Activated CD8-positive, alpha-beta memory T cell treated with anti-CD3 and anti-CD28 coated beads, Interleukin-2, amount 50 U/mL, for 24 hours (primary cell): Measurements from ENCODE around the gene EPAS1.

Experiments
- DNase-seq: peaks from one replicate; pipeline ENCODE4 v3.0.0-alpha.2; 2020; ENCODE audit errors: extremely low read depth

The EPAS1 gene

GRCh38 chr2:46300406-46300832, 3.2 kb downstream of the EPAS1 start:
- DNase-seq: no peak

GRCh38 chr2:46302005-46302695, 4.9 kb downstream of the EPAS1 start:
- no peak for DNase-seq

- no peak for DNase-seq
Observed at GRCh38 chr2:46303233-46303632, 6.0 kb downstream of the EPAS1 start.

GRCh38 chr2:46303822-46304221, 6.6 kb downstream of the EPAS1 start:
- DNase-seq: no peak

GRCh38 chr2:46304635-46305034, 7.4 kb downstream of the EPAS1 start:
- no peak for DNase-seq

- DNase-seq: no peak
Observed at GRCh38 chr2:46305187-46305586, 8.0 kb downstream of the EPAS1 start.

- DNase-seq: no peak
Observed at GRCh38 chr2:46305767-46306166, 8.6 kb downstream of the EPAS1 start.

- DNase-seq: no peak
Observed at GRCh38 chr2:46306330-46306751, 9.1 kb downstream of the EPAS1 start.

- DNase-seq: no peak
Observed at GRCh38 chr2:46306988-46307655, 9.9 kb downstream of the EPAS1 start.

- DNase-seq: no peak
Observed at GRCh38 chr2:46308081-46308480, 10.9 kb downstream of the EPAS1 start.

GRCh38 chr2:46308629-46309028, 11.4 kb downstream of the EPAS1 start:
- no peak for DNase-seq

GRCh38 chr2:46309052-46309953, 12.1 kb downstream of the EPAS1 start:
- no peak for DNase-seq

- DNase-seq: no peak
Observed at GRCh38 chr2:46310446-46310845, 13.2 kb downstream of the EPAS1 start.

- no peak for DNase-seq
Observed at GRCh38 chr2:46311651-46312223, 14.5 kb downstream of the EPAS1 start.

GRCh38 chr2:46313063-46313462, 15.9 kb downstream of the EPAS1 start:
- DNase-seq: no peak

- no peak for DNase-seq
Observed at GRCh38 chr2:46314065-46314835, 17.0 kb downstream of the EPAS1 start.

GRCh38 chr2:46315103-46315890, 18.1 kb downstream of the EPAS1 start:
- DNase-seq: no peak

GRCh38 chr2:46317094-46317486, 19.9 kb downstream of the EPAS1 start:
- DNase-seq: no peak

- no peak for DNase-seq
Observed at GRCh38 chr2:46318579-46319460, 21.6 kb downstream of the EPAS1 start.

- DNase-seq: no peak
Observed at GRCh38 chr2:46319711-46320110, 22.5 kb downstream of the EPAS1 start.
